ENCODE results near the gene DISC1. TPM values are rescaled to one million over a fixed set of nuclear protein-coding genes. Genes with fewer than 3 reads are reported as not detected.

DISC1 gene
- polyA plus RNA-seq, 3 donors = 5.5 to 14.7 (median 5.8) TPM

GRCh38 chr1:231793893-231794292 lies 167.3 kb downstream of the DISC1 start:
- Mint-ChIP-seq H3K27me3 (ENCODE audit: low read depth in 3 of 3) (no peaks in the 10 kb centered on the region), H3K36me3 (peaks cover 62 to 63% of the 10 kb centered on the region in 2 donors), H3K9me3 (peaks cover 0 to 2% (median 0%) of the 10 kb centered on the region in 7 donors), H3K27ac (peak overlapping the region in 1 of 7 donors; percentile 16), H3K4me1 (peaks cover 8% of the 10 kb centered on the region), H3K4me3 (no peak overlapping the region)
- H3K79me2 ChIP-seq (ENCODE audit: insufficient read depth, low read length) = peaks cover 17% of the 10 kb centered on the region
- no peaks in the 10 kb centered on the region for H3K27me3 ChIP-seq (ENCODE audit: control insufficient read depth in 2 of 2, insufficient read depth in 2 of 2, low read length in 2 of 2)
- H3K4me1 ChIP-seq (ENCODE audit: control insufficient read depth in 1 of 2, insufficient read depth in 2 of 2, low read length in 2 of 2) = no peaks in the 10 kb centered on the region
- H3K4me2 ChIP-seq (replicated peaks; ENCODE audit: extremely low read depth, low read length, poor library complexity, severe bottlenecking) = no peak overlapping the region
- no peak overlapping the region for H3K27ac ChIP-seq (ENCODE audit: low read depth in 1 of 2, low read length in 2 of 2)
- H3K9me3 ChIP-seq (replicated peaks in 1 of 2; ENCODE audit: control insufficient read depth in 1 of 2, insufficient read depth in 1 of 2, low read length in 2 of 2) = no peaks in the 10 kb centered on the region
- no peak overlapping the region for H3K9ac ChIP-seq (ENCODE audit: insufficient read depth, low read length, poor library complexity, severe bottlenecking)
- DNase-seq = no peak
- H2AFZ ChIP-seq (ENCODE audit: insufficient read depth, low read depth, low read length, poor library complexity, severe bottlenecking) = no peak overlapping the region
- H3K4me3 ChIP-seq (replicated peaks in 1 of 3; ENCODE audit: low read depth in 2 of 3, low read length in 3 of 3) = no peak overlapping the region
- 95% methylated on average over 6 of the region's 6 CpGs for WGBS (ENCODE audit: insufficient coverage)
- peaks cover 11 to 56% of the 10 kb centered on the region in 2 donors for H3K36me3 ChIP-seq (replicated peaks in 1 of 2; ENCODE audit: control insufficient read depth in 1 of 2, insufficient read depth in 2 of 2, low read length in 2 of 2)
- TF ChIP-seq, protein P1, sequence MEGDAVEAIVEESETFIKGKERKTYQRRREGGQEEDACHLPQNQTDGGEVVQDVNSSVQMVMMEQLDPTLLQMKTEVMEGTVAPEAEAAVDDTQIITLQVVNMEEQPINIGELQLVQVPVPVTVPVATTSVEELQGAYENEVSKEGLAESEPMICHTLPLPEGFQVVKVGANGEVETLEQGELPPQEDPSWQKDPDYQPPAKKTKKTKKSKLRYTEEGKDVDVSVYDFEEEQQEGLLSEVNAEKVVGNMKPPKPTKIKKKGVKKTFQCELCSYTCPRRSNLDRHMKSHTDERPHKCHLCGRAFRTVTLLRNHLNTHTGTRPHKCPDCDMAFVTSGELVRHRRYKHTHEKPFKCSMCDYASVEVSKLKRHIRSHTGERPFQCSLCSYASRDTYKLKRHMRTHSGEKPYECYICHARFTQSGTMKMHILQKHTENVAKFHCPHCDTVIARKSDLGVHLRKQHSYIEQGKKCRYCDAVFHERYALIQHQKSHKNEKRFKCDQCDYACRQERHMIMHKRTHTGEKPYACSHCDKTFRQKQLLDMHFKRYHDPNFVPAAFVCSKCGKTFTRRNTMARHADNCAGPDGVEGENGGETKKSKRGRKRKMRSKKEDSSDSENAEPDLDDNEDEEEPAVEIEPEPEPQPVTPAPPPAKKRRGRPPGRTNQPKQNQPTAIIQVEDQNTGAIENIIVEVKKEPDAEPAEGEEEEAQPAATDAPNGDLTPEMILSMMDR (IDR thresholded peaks at IDR 0.05) = no peak
- intact Hi-C loops (cut with micrococcal nuclease) = no loop called here
- no peaks in the 10 kb centered on the region for H4K20me1 ChIP-seq (ENCODE audit: insufficient read depth, low read length)

- Mint-ChIP-seq H3K4me3 (no peak overlapping the region), H3K27me3 (ENCODE audit: low read depth in 3 of 3) (no peaks in the 10 kb centered on the region), H3K9me3 (peaks cover 0 to 5% (median 3%) of the 10 kb centered on the region in 7 donors), H3K27ac (peak overlapping the region in 1 of 7 donors; percentile 37), H3K4me1 (no peaks in the 10 kb centered on the region), H3K36me3 (peaks cover 62 to 65% of the 10 kb centered on the region in 2 donors)
- TF ChIP-seq, protein P1 (IDR thresholded peaks at IDR 0.05) = no peak
- intact Hi-C loops (cut with micrococcal nuclease) = no loop called here
- Histone ChIP-seq H2AFZ (ENCODE audit: insufficient read depth, low read depth, low read length, poor library complexity, severe bottlenecking) (no peak overlapping the region), H3K9ac (ENCODE audit: insufficient read depth, low read length, poor library complexity, severe bottlenecking) (no peak overlapping the region), H3K4me1 (ENCODE audit: control insufficient read depth in 1 of 2, insufficient read depth in 2 of 2, low read length in 2 of 2) (no peaks in the 10 kb centered on the region), H3K4me2 (replicated peaks; ENCODE audit: extremely low read depth, low read length, poor library complexity, severe bottlenecking) (no peak overlapping the region), H3K36me3 (replicated peaks in 1 of 2; ENCODE audit: control insufficient read depth in 1 of 2, insufficient read depth in 2 of 2, low read length in 2 of 2) (peaks cover 11 to 68% of the 10 kb centered on the region in 2 donors), H3K9me3 (replicated peaks in 1 of 2; ENCODE audit: control insufficient read depth in 1 of 2, insufficient read depth in 1 of 2, low read length in 2 of 2) (no peaks in the 10 kb centered on the region), H3K27ac (ENCODE audit: low read depth in 1 of 2, low read length in 2 of 2) (no peak overlapping the region), H3K4me3 (replicated peaks in 1 of 3; ENCODE audit: low read depth in 2 of 3, low read length in 3 of 3) (no peak overlapping the region), H3K27me3 (ENCODE audit: control insufficient read depth in 2 of 2, insufficient read depth in 2 of 2, low read length in 2 of 2) (no peaks in the 10 kb centered on the region), H4K20me1 (ENCODE audit: insufficient read depth, low read length) (no peaks in the 10 kb centered on the region), H3K79me2 (ENCODE audit: insufficient read depth, low read length) (peaks cover 11% of the 10 kb centered on the region)
- 98% methylated on average over 4 of the region's 6 CpGs for WGBS (ENCODE audit: insufficient coverage)
- DNase-seq = no peak
Measured at GRCh38 chr1:231796141-231796540, 169.6 kb downstream of the DISC1 start.

Data from CD14-positive monocyte (primary cell).